Astrocyte (in vitro differentiated cells and primary cell): Measurements from ENCODE around the gene ZNF362. TPM values are rescaled to one million over a fixed set of nuclear protein-coding genes. Genes with fewer than 3 reads are reported as not detected.

Source experiments
- DNase-seq: peaks from one replicate; pipeline ENCODE4 v3.0.0-alpha.2; 2010; ENCODE audit warnings: low read depth
- FAIRE-seq: peaks from 2 replicates; lab custom pipeline; 2011; peaks lifted over from hg19 to GRCh38; lab: Jason Lieb, UNC
- H2AFZ ChIP-seq: 2 replicates; pipeline ENCODE4 v1.6.0; 2012; ENCODE audit warnings: low read depth, low read length, inconsistent platforms
- H3K27ac ChIP-seq: 2 replicates; pipeline ENCODE4 v1.5.1; 2011; ENCODE audit warnings: low read depth, low read length, inconsistent platforms
- H3K27me3 ChIP-seq: 2 replicates; pipeline ENCODE4 v1.6.0; 2011; ENCODE audit warnings: low read length, inconsistent platforms; ENCODE audit not compliant: insufficient read depth
- H3K36me3 ChIP-seq: 2 replicates; pipeline ENCODE4 v1.5.1; 2011; ENCODE audit warnings: low read length, inconsistent platforms; ENCODE audit not compliant: insufficient read depth
- H3K4me1 ChIP-seq: 2 replicates; pipeline ENCODE4 v1.5.1; 2011; ENCODE audit warnings: low read length, inconsistent platforms; ENCODE audit not compliant: insufficient read depth
- H3K4me2 ChIP-seq: 2 replicates; pipeline ENCODE4 v1.6.0; 2012; ENCODE audit warnings: low read length, inconsistent platforms
- H3K4me3 ChIP-seq: 2 replicates; pipeline ENCODE4 v1.5.1; 2011; ENCODE audit warnings: low read depth, mild to moderate bottlenecking, low read length, inconsistent platforms; ENCODE audit not compliant: insufficient read depth
- H3K79me2 ChIP-seq: 2 replicates; pipeline ENCODE4 v1.6.0; 2012; ENCODE audit warnings: mild to moderate bottlenecking, low read length, inconsistent platforms; ENCODE audit not compliant: insufficient read depth
- H3K9ac ChIP-seq: 2 replicates; pipeline ENCODE4 v1.6.0; 2012; ENCODE audit warnings: mild to moderate bottlenecking, low read length, inconsistent platforms
- H3K9me3 ChIP-seq: 2 replicates; pipeline ENCODE4 v1.5.1; 2012; ENCODE audit warnings: low read depth, mild to moderate bottlenecking, low read length, inconsistent platforms; ENCODE audit not compliant: insufficient read depth
- H4K20me1 ChIP-seq: 2 replicates; pipeline ENCODE4 v1.6.0; 2012; ENCODE audit warnings: low read length, inconsistent platforms; ENCODE audit not compliant: insufficient read depth
- H3K27ac Mint-ChIP-seq: one replicate; pipeline ENCODE4 v1.8.0; 2021; ENCODE audit warnings: mild to moderate bottlenecking, mixed read lengths; ENCODE audit not compliant: unreplicated experiment
- H3K27me3 Mint-ChIP-seq: one replicate; pipeline ENCODE4 v1.8.0; 2021; ENCODE audit warnings: low read depth, mixed read lengths; ENCODE audit not compliant: unreplicated experiment
- H3K36me3 Mint-ChIP-seq: one replicate; pipeline ENCODE4 v1.8.0; 2021; ENCODE audit warnings: low read depth, mixed read lengths; ENCODE audit not compliant: unreplicated experiment
- H3K4me1 Mint-ChIP-seq: one replicate; pipeline ENCODE4 v1.8.0; 2021; ENCODE audit warnings: low read depth, mixed read lengths; ENCODE audit not compliant: unreplicated experiment
- H3K4me3 Mint-ChIP-seq: one replicate; pipeline ENCODE4 v1.8.0; 2021; ENCODE audit warnings: mild to moderate bottlenecking, moderate library complexity, mixed read lengths; ENCODE audit not compliant: unreplicated experiment
- H3K9me3 Mint-ChIP-seq: one replicate; pipeline ENCODE4 v1.8.0; 2021; ENCODE audit warnings: mild to moderate bottlenecking, mixed read lengths; ENCODE audit not compliant: unreplicated experiment
- EZH2 ChIP-seq: IDR thresholded peaks from 2 replicates; pipeline ENCODE4 v1.6.1; 2012; ENCODE audit warnings: mild to moderate bottlenecking, low read length, inconsistent platforms; ENCODE audit not compliant: insufficient read depth
- total RNA-seq: library from RNA; stranded (reverse); gene quantifications from 2 replicates; pipeline ENCODE4 v1.2.1, GENCODE V29; 2021
- TF ChIP-seq, protein P1 (sequence below): IDR thresholded peaks from 2 replicates; pipeline ENCODE4 v1.5.1; 2011; ENCODE audit warnings: low read depth, mild to moderate bottlenecking, inconsistent platforms, low read length, moderate library complexity; ENCODE audit not compliant: insufficient read depth

ZNF362 gene
- total RNA-seq, 1 donor from 2014 or later: 38.7 TPM

DNA sequence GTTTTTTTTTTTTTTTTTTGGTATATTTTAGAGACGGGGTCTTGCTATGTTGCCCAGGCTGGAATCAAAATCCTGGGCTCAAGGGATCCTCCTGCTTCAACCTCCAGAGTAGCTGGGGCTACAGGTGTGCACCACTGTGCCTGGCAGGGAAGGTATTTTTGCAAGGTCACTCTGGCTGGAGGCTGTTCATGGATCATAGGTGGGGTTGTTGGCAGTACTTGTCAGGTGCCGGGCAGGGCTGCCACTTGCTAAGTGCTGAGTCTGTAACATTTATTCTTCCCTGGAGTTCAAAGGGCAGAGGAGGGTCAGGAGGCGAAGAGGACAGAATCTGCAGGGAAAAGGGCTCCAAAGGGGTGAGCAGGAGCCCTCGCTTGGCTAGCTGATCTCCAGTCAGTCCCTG, 40.5 kb downstream of the ZNF362 start:
- FAIRE-seq: no peak

DNA sequence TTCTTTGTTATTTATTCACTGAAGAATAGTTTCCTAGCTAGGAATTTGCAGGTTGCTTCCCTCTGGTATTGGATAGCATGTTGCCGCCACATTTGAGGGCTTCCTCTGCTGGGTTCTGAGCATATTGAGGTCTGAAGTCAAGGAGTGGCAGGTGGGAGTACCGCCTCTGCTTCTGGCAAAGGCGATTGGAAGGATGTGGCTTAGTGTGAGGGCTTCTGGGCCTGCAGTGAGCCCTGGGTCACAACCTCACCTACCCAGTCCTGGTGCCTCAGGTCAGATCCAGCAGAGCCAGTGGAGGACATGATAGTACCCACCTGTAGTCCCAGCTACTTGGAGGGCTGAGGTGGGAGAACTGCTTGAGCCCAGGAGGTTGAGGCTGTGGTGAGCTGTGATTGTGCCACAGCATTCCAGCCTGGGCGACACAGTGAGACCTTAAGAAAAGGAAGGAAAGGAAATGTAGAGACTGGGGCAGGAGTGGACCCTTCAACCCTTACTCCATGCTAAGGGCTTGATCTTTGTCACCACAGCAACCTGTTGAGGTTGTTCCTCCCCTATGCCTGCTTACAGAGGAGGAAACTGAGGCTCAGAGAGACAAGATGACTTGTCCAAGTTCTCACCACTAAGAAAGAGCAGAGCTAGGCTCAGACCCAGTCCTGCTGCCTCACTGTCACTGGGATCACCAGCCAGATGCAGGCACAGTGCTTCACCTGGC, 41.8 kb downstream of the ZNF362 start:
- peaks cover 35% of the 10 kb centered on the region for H3K36me3 Mint-ChIP-seq
- Histone ChIP-seq H3K27me3 (no peaks in the 10 kb centered on the region), H2AFZ (no peak overlapping the region), H3K9me3 (no peaks in the 10 kb centered on the region), H3K27ac (no peak overlapping the region), H4K20me1 (peaks cover 25% of the 10 kb centered on the region), H3K4me3 (no peak overlapping the region), H3K9ac (no peak overlapping the region), H3K79me2 (peaks cover 7% of the 10 kb centered on the region), H3K4me1 (peaks cover 2% of the 10 kb centered on the region), H3K4me2 (no peak overlapping the region), H3K36me3 (peaks cover 5% of the 10 kb centered on the region)
- TF ChIP-seq, protein P1, sequence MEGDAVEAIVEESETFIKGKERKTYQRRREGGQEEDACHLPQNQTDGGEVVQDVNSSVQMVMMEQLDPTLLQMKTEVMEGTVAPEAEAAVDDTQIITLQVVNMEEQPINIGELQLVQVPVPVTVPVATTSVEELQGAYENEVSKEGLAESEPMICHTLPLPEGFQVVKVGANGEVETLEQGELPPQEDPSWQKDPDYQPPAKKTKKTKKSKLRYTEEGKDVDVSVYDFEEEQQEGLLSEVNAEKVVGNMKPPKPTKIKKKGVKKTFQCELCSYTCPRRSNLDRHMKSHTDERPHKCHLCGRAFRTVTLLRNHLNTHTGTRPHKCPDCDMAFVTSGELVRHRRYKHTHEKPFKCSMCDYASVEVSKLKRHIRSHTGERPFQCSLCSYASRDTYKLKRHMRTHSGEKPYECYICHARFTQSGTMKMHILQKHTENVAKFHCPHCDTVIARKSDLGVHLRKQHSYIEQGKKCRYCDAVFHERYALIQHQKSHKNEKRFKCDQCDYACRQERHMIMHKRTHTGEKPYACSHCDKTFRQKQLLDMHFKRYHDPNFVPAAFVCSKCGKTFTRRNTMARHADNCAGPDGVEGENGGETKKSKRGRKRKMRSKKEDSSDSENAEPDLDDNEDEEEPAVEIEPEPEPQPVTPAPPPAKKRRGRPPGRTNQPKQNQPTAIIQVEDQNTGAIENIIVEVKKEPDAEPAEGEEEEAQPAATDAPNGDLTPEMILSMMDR: no peak
- no peak for TF ChIP-seq EZH2
- DNase-seq (no peak), FAIRE-seq (no peak)
- peak overlapping the region; percentile 26 for H3K27ac Mint-ChIP-seq
- peaks cover 2% of the 10 kb centered on the region for H3K4me1 Mint-ChIP-seq
- H3K4me3 Mint-ChIP-seq: no peak overlapping the region
- H3K9me3 Mint-ChIP-seq: no peaks in the 10 kb centered on the region
- no peaks in the 10 kb centered on the region for H3K27me3 Mint-ChIP-seq

More for the DNA sequence above, 40.5 kb downstream of the ZNF362 start:
- no peaks in the 10 kb centered on the region for H3K9me3 ChIP-seq
- Mint-ChIP-seq H3K4me1 (peaks cover 3% of the 10 kb centered on the region), H3K9me3 (no peaks in the 10 kb centered on the region), H3K4me3 (no peak overlapping the region), H3K36me3 (peaks cover 28% of the 10 kb centered on the region), H3K27ac (no peak overlapping the region), H3K27me3 (no peaks in the 10 kb centered on the region)
- peaks cover 2% of the 10 kb centered on the region for H3K4me1 ChIP-seq
- peaks cover 10% of the 10 kb centered on the region for H3K79me2 ChIP-seq
- peaks cover 5% of the 10 kb centered on the region for H3K36me3 ChIP-seq
- H3K27ac ChIP-seq: no peak overlapping the region
- TF ChIP-seq, protein P1: no peak
- TF ChIP-seq EZH2: no peak
- no peak for DNase-seq
- H2AFZ ChIP-seq: no peak overlapping the region
- H4K20me1 ChIP-seq: peaks cover 30% of the 10 kb centered on the region
- H3K4me2 ChIP-seq: no peak overlapping the region
- H3K9ac ChIP-seq: no peak overlapping the region
- no peaks in the 10 kb centered on the region for H3K27me3 ChIP-seq
- H3K4me3 ChIP-seq: no peak overlapping the region

GRCh38 chr1:33298623-33299277, 42.5 kb downstream of the ZNF362 start:
- no peak for TF ChIP-seq EZH2
- TF ChIP-seq, protein P1: peak; percentile 67
- peaks cover 4% of the 10 kb centered on the region for H3K27me3 Mint-ChIP-seq
- no peaks in the 10 kb centered on the region for H3K27me3 ChIP-seq
- H3K36me3 ChIP-seq: peaks cover 5% of the 10 kb centered on the region
- no peak overlapping the region for H3K4me3 Mint-ChIP-seq
- H3K27ac ChIP-seq: no peak overlapping the region
- H3K79me2 ChIP-seq: peaks cover under 1% of the 10 kb centered on the region
- H4K20me1 ChIP-seq: peaks cover 19% of the 10 kb centered on the region
- H3K4me2 ChIP-seq: no peak overlapping the region
- H3K9ac ChIP-seq: no peak overlapping the region
- no peak for FAIRE-seq
- H3K9me3 Mint-ChIP-seq: no peaks in the 10 kb centered on the region
- H3K27ac Mint-ChIP-seq: peak overlapping the region; percentile 26
- DNase-seq: peak; percentile 12
- H3K4me1 Mint-ChIP-seq: peaks cover 2% of the 10 kb centered on the region
- H2AFZ ChIP-seq: no peak overlapping the region
- no peak overlapping the region for H3K4me3 ChIP-seq
- H3K9me3 ChIP-seq: no peaks in the 10 kb centered on the region
- peaks cover 31% of the 10 kb centered on the region for H3K36me3 Mint-ChIP-seq
- H3K4me1 ChIP-seq: peaks cover 2% of the 10 kb centered on the region
